ENCODE measurements around the gene TMEM52. TPM values are rescaled to one million over a fixed set of nuclear protein-coding genes. Genes with fewer than 3 reads are reported as not detected.

The TMEM52 gene
- total and polyA plus RNA-seq, 9 of the 15 experiments (the other 6 are each of a cell fraction or from before 2014, with no cell fraction given), result 0.37 to 22.5 (median 6.8) TPM

DNA sequence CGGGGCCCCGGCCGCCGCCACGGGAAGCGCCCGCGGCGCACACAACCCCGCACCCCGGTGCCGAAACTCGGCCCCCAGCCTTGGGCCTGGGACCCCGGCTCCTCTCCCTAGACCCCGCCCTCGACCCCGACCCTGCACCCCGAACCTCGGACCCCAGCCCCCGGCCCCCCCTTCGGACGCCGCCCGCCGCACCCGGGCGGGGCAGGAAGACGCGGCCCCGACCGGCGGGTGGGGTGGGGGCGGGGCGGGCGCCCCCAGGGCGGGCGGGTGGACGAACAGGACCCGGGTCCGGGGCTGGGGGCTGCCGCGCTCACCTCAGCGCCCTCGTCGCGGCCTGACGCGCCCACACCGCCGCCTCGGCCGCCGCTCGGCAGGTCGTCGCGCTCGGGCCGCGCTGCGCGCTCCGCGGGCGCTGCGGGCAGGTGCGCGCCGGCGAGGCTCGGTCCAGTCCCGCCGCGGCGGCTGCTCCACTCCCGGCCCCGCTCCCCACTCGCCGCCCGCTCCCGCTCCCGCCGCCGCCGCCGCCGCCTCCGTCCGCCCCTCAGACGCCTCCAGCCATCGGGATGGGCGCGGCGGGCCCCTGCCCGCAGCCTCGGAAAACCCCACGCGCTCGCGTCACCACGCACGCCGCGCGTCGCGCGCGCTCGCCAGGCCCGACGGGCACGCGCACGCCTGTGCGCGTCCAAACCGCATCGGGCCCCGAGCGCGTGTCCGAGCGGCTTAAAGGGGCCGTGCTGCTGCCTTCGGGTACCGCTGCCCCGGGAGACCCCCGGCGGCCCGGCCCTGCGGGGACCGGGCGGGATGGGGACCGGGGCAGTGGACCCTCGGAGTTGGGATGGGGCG, 28.4 kb downstream of the TMEM52 start, which contains the start of gene GNB1 (continued):
- TF ChIP-seq, protein P1, sequence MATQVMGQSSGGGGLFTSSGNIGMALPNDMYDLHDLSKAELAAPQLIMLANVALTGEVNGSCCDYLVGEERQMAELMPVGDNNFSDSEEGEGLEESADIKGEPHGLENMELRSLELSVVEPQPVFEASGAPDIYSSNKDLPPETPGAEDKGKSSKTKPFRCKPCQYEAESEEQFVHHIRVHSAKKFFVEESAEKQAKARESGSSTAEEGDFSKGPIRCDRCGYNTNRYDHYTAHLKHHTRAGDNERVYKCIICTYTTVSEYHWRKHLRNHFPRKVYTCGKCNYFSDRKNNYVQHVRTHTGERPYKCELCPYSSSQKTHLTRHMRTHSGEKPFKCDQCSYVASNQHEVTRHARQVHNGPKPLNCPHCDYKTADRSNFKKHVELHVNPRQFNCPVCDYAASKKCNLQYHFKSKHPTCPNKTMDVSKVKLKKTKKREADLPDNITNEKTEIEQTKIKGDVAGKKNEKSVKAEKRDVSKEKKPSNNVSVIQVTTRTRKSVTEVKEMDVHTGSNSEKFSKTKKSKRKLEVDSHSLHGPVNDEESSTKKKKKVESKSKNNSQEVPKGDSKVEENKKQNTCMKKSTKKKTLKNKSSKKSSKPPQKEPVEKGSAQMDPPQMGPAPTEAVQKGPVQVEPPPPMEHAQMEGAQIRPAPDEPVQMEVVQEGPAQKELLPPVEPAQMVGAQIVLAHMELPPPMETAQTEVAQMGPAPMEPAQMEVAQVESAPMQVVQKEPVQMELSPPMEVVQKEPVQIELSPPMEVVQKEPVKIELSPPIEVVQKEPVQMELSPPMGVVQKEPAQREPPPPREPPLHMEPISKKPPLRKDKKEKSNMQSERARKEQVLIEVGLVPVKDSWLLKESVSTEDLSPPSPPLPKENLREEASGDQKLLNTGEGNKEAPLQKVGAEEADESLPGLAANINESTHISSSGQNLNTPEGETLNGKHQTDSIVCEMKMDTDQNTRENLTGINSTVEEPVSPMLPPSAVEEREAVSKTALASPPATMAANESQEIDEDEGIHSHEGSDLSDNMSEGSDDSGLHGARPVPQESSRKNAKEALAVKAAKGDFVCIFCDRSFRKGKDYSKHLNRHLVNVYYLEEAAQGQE (IDR thresholded peaks at IDR 0.05; ENCODE audit: borderline replicate concordance), result no peak
- TF ChIP-seq, protein P1 (CRISPR knock-in tag; IDR thresholded peaks at IDR 0.05; ENCODE audit: low read depth), result peak; percentile 71
- TF ChIP-seq, protein P2, sequence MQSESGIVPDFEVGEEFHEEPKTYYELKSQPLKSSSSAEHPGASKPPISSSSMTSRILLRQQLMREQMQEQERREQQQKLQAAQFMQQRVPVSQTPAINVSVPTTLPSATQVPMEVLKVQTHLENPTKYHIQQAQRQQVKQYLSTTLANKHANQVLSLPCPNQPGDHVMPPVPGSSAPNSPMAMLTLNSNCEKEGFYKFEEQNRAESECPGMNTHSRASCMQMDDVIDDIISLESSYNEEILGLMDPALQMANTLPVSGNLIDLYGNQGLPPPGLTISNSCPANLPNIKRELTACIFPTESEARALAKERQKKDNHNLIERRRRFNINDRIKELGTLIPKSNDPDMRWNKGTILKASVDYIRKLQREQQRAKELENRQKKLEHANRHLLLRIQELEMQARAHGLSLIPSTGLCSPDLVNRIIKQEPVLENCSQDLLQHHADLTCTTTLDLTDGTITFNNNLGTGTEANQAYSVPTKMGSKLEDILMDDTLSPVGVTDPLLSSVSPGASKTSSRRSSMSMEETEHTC (IDR thresholded peaks at IDR 0.05), result no peak
- TF ChIP-seq CCAR2 (IDR thresholded peaks at IDR 0.05; ENCODE audit: low read depth, low read length) (no peak), FIP1L1 (IDR thresholded peaks at IDR 0.05; ENCODE audit: low read depth, low read length, poor library complexity, severe bottlenecking) (peak; percentile 24), NFXL1 (CRISPR knock-in tag; IDR thresholded peaks at IDR 0.05) (no peak), MTA3 (IDR thresholded peaks at IDR 0.05; ENCODE audit: borderline replicate concordance) (peak; percentile 69), HLTF (IDR thresholded peaks at IDR 0.05) (no peak), RB1 (IDR thresholded peaks at IDR 0.05; ENCODE audit: low read depth) (peak; percentile 94), SAFB (IDR thresholded peaks at IDR 0.05; ENCODE audit: borderline replicate concordance, low read depth, low read length) (peak; percentile 87), ZNF23 (CRISPR knock-in tag; IDR thresholded peaks at IDR 0.05) (no peak), FUS (optimal IDR thresholded peaks at IDR 0.05; ENCODE audit: low read depth, low read length) (peak; percentile 22), NCOR1 (IDR thresholded peaks at IDR 0.05) (no peak), FOSL1 (tag; conservative IDR thresholded peaks at IDR 0.05) (peak; percentile 41; the same call in 1 of the 2 replicates), JUN (IDR thresholded peaks at IDR 0.05; ENCODE audit: borderline replicate concordance, low read depth, low read length) (peak; percentile 63; the same call in 1 of the 2 replicates), JUN (CRISPR knock-in tag; IDR thresholded peaks at IDR 0.05; ENCODE audit: borderline replicate concordance) (no peak), GATAD2A (IDR thresholded peaks at IDR 0.05) (no peak)
- TF ChIP-seq, protein P3, sequence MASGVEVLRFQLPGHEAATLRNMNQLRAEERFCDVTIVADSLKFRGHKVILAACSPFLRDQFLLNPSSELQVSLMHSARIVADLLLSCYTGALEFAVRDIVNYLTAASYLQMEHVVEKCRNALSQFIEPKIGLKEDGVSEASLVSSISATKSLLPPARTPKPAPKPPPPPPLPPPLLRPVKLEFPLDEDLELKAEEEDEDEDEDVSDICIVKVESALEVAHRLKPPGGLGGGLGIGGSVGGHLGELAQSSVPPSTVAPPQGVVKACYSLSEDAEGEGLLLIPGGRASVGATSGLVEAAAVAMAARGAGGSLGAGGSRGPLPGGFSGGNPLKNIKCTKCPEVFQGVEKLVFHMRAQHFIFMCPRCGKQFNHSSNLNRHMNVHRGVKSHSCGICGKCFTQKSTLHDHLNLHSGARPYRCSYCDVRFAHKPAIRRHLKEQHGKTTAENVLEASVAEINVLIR (CRISPR knock-in tag; IDR thresholded peaks at IDR 0.05), result peak; percentile 92

Data from K562 (cell line).